NOMO-1 (cell line): Measurements from ENCODE around the gene MYO16.

Experiments used
- DNase-seq, 2 experiments: peaks; one replicate each; lab custom pipeline; 2025; ENCODE audit not compliant: unreplicated experiment in 2 of 2; lab: John Stamatoyannopoulos, UW

Gene MYO16

DNA sequence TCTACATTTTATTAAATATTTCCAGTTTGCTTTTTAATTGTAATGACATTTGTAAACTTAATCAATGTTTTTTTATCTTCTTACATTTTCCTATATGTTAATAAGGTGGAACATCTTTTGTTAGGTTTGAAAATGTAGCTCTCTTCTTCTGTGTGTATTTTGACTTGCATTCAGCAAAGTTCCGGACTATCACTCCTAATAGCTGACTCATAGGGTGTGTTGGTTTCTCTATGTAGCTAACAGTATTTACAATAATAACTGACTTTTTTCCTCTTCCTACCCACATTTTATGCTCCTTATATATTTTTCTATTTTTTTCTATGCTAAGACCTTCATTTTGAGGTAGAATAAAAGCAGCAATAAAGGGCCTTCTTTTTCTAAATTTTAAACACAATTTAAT, 28.1 kb downstream of the MYO16 start:
- no peak for DNase-seq

DNA sequence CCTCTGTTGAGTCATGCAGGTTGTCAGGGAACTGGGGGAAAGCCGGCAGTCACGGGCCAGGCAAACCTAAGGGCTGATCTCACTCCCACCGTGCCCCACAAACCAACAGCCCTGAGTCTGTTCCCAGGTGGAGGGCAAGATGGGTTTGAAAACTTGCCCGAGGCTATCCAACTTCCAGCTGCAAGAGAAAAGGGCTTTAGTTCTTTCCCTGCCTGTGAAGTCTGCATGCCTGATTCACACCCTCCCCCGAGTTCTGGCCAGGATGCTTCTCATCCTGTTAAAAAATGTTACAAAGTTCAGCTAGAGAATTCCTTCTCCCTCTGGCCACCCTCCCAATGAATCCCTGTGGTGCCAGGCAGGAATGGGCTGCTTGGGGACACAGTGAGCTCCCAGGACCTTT, 33.1 kb downstream of the MYO16 start:
- DNase-seq, result no peak

DNA sequence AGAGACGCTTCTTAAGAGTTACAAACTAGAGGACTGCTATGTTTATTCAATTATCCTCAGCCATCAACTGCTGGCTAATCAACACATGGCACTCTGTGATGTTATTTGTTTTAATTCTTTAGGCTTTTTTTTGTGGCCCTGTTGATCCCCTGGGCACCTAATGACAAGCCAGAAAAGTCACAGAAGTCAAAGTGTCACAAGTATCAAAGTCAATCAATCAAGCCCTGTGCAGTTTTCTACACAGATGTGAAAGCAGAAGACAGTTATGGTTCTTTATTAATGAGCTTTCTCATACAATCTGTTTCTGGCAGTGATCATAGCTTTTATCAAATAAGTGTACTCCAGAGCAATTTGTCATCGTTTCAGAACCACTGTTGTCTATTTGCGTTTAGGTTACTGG, 34.3 kb downstream of the MYO16 start:
- DNase-seq, result no peak

DNA sequence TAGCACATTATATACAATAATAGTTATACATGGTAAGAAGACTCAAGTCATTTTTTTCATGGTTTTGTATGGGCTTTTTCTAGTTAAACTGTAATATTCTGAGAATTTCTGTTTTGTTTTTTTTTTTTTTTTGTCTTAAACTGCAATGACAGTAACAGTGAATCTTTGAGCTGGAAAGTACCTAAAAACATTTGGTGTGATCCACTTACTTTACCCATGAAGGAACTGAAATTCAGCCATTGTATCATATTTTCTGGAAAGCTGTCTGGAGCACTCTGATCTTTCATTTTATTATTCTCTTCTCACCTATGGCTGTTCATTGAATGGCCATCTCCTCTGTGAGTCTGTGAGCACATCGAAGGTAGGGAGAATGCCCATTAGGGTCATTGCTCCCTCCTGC, 37.8 kb downstream of the MYO16 start:
- DNase-seq, result no peak

DNA sequence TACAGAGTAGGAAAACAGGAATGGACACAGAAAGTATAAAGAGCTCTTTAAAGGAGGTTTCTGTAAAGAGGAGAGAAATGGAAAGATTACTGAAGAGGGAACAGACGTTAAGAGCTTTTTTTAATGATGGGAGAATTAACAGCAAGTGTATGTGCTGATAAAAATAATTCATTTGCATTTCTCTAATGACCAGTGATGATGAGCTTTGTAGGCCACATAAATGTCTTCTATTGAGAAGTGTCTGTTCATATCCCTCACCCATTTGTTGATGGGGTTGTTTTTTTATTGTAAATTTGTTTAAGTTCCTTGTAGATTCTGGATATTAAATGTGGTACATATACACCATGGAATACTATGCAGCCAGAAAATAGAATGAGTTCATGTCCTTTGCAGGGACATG, 40.0 kb downstream of the MYO16 start:
- no peak for DNase-seq

DNA sequence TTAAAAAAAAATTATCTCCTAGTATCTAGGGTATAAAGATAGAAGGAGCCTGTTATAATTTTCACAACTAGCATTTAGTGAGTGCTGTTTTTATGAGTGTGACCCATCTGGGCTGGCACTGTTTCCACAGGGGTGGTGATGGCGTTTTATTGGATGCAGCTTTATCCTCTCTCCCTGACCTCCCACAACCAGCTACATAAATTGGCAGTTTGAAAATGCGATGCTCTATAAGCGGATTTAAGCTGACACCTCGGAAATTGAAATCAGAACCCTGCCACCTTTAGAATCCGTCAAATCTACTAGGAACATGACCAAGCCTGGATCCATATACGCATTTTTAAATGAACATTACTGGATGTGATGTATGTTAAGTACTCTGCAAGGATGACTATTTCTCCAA, 44.9 kb downstream of the MYO16 start:
- no peak for DNase-seq

- DNase-seq, result no peak
Observed at GRCh38 chr13:108674771-108675170, 45.4 kb downstream of the MYO16 start.

DNA sequence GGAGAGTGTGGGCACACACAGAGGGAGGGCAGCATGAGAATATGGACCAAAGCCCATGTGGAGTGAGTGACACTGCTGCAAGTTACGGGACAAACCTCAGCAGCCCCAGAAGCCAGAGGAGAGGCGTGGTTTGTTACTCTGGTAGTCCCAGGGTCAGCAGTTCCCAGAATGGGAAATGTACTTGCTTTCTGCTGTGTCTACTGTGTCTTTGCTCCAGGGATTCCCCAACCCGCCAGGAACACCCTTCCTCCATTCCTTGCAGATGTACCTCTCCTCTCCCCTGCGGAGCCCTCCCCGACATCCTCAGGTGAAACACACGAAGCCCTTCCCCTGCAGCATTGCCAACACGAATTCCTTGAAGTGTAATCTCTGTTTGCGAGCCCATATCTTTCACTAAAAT, 47.2 kb downstream of the MYO16 start:
- no peak for DNase-seq

- no peak for DNase-seq
Observed at GRCh38 chr13:108677806-108678205, 48.4 kb downstream of the MYO16 start.

GRCh38 chr13:108680011-108680410, 50.6 kb downstream of the MYO16 start:
- no peak for DNase-seq

DNA sequence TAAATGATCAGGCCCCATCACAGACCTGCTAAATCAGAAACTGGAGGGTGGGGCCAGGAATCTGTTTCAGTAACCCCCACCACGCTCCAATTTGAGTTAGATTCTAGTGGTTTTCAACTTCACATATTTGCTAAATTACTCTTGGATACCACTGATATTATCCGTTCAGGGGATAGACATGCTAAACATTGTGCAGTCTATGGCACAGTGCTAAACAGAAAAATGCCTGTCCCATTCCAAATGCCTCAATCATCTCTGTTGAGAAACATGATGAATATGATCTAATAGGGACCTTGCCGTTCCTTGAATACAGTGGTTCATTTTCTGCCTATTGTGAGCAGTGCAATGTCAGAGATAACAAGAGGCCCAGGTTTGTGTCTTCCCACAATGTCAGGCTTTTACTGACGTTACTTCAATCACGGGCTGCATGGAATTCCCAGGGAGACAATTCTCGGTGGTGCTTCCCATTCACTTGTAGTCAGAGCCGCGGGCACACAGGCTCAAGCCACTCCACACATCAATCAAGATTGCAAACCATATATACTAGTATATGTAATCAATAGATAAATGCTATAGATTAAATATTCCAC, 52.7 kb downstream of the MYO16 start:
- no peak for DNase-seq

DNA sequence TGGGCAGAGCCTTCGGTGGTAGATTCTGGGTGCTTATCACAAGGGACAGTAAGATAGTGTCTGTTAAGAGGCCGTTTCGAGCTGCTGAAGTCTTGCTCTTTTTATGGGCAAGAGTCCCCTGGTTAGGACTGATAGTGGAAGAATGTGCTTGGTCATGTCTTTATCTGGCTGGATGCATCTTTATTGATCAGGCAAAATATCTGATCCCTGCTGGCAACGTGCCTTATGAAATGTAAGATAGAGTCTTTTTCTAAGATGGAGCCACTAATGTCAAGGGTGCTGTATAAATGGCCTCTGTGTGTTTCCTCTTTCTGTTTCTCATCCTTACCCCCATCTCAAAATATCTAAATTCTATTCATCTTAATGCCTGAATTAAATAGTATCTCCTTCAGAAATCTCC, 53.3 kb downstream of the MYO16 start:
- DNase-seq, result no peak

- no peak for DNase-seq
Observed at GRCh38 chr13:108686027-108686426, 56.6 kb downstream of the MYO16 start.

GRCh38 chr13:108690726-108691125, 61.3 kb downstream of the MYO16 start:
- no peak for DNase-seq

- peak in 1 of 2 experiments; percentile 15 for DNase-seq
Observed at GRCh38 chr13:108700422-108701170, 71.2 kb downstream of the MYO16 start.

DNA sequence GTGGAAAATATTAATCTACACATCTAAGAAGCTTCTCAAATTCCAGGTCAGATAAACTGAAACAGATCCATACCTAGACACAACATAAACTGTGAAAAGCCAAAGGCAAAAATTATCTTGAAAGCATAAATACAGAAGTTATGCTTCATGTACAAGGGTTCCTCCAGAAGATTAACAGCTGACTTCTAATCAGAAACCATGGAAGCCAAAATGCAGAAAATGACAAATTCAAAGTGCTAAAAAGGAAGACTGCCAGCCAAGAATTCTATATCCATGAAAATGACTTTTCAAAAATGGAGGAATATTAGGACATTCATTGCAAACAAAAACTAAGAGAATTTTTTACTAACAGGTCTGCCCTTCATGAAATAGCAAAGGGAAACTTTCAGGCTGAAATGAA, 72.8 kb downstream of the MYO16 start:
- DNase-seq, result no peak

DNA sequence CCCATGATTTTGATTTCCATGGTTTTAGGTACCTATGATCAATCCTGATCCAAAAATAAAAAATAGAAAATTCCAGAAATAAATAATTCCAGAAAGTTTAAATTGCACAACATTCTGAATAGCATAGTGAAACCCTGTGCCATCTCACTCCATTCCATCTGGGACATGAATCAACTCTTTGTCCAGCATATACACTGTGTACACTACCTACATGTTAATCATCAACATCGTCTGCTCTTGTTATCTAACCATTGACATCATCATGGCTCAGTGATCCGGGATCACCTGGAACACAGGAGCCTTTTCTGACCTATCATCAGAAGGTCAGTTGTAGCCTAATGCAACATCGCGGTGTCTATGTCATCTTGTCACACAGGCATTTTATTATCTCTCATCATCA, 75.6 kb downstream of the MYO16 start:
- DNase-seq, result no peak

DNA sequence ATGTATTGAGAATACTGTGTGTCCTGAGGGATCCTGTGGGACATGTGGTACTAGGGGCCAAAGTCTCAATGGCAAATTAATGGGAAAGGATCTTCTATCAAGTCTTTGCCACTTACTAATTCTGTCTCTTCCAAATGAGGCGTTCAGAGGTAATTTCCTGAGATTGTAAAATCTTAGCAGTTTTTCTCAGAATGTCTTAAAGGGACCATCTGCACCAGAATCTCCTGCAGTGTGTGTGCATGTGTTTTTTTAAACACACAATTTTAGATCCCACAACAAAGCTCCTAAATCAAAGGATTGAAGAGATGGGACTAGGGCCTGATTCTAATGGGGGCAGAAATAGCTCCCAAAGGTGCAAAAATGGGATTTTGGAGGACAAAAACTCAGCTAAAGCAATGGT, 78.2 kb downstream of the MYO16 start:
- DNase-seq, result no peak

GRCh38 chr13:108708921-108709320, 79.5 kb downstream of the MYO16 start:
- no peak for DNase-seq

DNA sequence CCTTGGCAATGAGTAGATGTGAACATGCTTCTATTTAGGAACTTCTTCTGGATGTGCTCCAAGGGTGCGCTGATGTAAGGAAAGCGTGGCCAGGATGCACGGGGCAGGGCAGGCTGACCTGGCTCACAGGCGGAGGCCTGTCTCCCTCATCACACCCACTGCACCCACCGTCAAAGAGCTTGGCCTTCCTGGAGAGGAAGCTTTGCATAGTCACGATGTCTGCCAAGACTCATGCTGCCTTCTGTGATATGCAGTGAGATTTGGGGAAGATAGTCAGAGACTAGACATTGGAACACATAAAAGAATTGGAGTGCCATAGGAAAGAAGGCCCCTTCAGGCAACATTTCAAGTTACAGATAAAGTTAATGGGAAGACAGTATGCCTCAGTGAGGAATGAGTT, 82.0 kb downstream of the MYO16 start:
- DNase-seq, result no peak

GRCh38 chr13:108725471-108725870, 96.1 kb downstream of the MYO16 start:
- DNase-seq, result no peak

GRCh38 chr13:108728370-108728769, 99.0 kb downstream of the MYO16 start:
- DNase-seq, result no peak
